GM19455 (cell line): ENCODE results near the gene UBE2Q2.
"Not testable (repeated sequence)": the region's sequence is repeated elsewhere in the genome, so short reads cannot be mapped to it uniquely, and the experiment has no call there.

ENCODE experiments used
- ATAC-seq: cut with Tn5 transposase; IDR thresholded peaks from one replicate; pipeline ENCODE4 v1.9.1; 2021; ENCODE audit not compliant: unreplicated experiment

Gene UBE2Q2

GRCh38 chr15:75823860-75824613, 19.2 kb upstream of the UBE2Q2 start:
- ATAC-seq, result no peak

DNA sequence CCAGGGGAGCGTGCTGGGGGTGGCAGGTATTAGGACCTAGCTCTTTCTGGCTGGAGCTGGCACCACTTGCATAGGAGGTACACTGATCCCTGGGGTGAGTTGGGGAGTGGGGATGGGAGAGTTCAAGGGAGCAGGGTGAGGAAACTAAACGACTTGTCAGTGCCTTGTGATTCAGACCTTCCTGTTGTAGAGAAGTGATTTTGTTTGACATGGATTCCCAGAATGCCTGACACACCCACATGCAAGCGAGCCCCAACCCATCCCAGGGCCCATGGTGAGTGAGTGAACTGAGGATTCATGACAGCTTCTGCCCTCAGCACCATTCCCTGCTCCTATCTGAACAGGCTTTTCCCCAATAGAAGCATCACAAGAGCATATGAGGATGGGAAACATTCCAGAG, 15.6 kb upstream of the UBE2Q2 start:
- ATAC-seq, result no peak

- ATAC-seq, result no peak
Measured at GRCh38 chr15:75828429-75828828, 14.8 kb upstream of the UBE2Q2 start.

DNA sequence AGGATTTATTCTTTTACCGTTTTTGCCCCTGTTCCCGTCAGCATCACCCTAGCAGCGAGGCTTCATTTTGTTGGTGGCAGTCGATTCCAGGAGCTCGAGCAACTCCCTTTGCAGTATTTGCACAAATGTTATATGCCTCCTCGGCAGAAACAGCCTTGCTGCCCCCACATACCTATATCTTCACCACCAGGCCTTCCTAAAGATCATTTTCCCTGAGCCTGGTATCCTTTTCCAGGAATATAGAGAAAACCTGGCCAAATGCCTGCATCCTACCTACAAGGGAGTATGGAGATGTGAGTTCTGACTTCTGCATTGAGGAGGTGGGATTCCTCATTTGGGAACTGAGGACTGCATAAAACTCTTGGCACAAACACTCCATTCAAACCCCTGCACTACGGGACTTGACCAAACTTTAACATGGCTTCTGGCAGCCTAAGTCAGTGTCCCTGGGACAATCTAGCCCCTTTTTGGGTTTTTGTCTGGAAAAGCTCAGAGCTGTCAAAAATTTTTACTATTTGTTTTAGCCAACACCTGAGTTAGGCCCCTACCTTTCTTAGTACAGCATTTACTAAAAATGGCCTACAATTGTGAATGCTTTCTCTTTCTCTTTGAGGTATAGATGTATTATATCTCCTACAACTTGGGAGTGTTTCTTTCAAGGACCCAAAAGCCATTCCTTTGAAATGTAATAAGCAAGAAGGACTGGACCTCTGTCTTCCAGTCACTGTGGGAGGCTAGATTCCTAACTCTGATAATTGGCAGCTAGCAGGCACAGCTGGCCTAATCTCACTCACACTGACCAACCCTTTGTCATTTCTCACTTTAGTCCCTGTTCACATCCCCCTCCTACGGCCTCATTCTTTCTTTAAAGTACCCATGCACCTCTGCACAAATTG, 12.1 kb upstream of the UBE2Q2 start:
- ATAC-seq, result no peak

- ATAC-seq, result no peak
Measured at GRCh38 chr15:75831806-75832102, 11.5 kb upstream of the UBE2Q2 start.

GRCh38 chr15:75832114-75832513, 11.1 kb upstream of the UBE2Q2 start:
- no peak for ATAC-seq

GRCh38 chr15:75834021-75834420, 9.2 kb upstream of the UBE2Q2 start:
- ATAC-seq, result no peak

DNA sequence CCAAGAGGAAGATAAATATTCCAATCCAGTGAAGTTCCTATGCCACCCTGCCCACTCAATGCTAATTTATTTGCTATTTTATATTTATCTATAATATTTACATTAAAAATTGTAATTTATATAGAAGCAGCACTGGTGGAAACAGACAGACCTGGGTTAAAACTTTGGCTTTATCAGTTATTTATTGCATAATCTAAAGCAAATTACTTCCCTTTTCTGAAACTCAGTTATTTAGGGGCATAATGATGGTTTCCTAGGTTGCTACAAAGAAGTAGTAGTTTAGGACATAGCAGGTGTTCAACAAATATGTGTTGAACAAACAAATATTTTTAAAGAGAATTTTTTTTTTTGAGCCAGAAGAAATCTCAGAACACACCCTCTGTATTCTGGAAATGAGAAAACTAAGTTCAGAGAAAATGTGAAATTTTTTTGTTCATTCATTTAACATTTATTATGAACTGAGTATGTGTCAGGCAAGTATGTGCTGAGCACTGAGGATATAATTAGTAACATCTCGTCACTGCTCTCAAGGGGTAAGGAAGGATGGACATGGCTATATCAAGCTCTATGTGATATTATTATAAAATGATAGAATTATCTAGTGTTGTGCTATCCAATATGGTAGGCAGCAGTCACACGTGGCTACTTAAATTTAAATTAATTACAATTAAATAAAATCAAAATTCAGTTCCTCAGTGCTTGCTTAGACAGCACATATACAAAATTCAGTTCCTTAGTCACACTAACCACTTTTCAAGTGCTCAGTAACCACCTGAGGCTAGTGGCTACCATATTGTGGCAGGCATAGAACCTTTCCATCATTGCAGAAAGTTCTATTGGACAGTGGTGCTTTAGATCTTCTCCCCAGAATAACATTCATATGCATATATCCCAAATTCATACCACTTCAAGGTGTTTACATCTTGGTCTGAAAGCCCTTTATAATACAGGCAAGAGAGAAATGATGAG, 7.0 kb upstream of the UBE2Q2 start:
- ATAC-seq, result no peak

- no peak for ATAC-seq
Measured at GRCh38 chr15:75836959-75837334, 6.3 kb upstream of the UBE2Q2 start.

GRCh38 chr15:75840659-75841058, 2.6 kb upstream of the UBE2Q2 start:
- no peak for ATAC-seq

GRCh38 chr15:75841626-75842025, 1.6 kb upstream of the UBE2Q2 start:
- no peak for ATAC-seq

GRCh38 chr15:75843678-75844581, 683 bp downstream of the UBE2Q2 start:
- peak; percentile 50 for ATAC-seq

DNA sequence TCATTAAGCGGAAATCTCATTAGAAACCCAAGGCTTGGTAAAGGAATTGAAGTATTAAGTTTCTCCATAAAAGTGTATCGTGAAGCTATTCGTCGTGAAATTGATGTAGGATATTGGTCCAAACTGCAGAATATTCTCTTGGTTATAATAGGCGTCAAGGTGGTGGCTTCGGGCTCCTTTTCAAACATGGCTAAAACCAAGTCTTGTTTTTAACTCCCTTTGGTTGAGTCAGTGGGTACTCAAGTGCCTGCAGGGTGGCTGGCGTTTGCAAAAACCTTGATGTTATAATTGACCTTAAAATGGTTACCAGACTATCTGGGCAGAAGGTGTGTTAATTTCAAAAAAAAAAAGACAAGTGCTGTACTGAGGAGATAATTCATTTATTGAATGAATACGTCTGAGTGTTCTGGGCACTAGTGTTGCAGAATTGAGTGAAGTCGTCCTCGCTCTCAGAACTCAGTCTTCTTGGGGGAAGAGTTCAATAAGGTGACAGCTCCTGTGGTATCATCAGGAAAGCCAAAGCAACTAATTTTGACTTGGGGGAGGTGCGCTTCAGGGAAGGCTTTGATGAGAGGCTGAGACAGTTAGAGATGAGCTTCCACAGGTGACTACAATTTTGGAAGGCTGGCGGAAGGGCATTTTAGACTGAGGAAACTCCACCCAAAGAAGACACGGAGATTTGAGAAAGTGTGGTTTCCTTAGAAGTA, 1.5 kb downstream of the UBE2Q2 start:
- ATAC-seq, result no peak

GRCh38 chr15:75849167-75849566, 5.9 kb downstream of the UBE2Q2 start:
- ATAC-seq, result no peak

- ATAC-seq, result no peak
Measured at GRCh38 chr15:75850708-75851107, 7.5 kb downstream of the UBE2Q2 start.

- not testable (repeated sequence) for ATAC-seq
Measured at GRCh38 chr15:75851566-75851965, 8.3 kb downstream of the UBE2Q2 start.

GRCh38 chr15:75857886-75858285, 14.6 kb downstream of the UBE2Q2 start:
- no peak for ATAC-seq

DNA sequence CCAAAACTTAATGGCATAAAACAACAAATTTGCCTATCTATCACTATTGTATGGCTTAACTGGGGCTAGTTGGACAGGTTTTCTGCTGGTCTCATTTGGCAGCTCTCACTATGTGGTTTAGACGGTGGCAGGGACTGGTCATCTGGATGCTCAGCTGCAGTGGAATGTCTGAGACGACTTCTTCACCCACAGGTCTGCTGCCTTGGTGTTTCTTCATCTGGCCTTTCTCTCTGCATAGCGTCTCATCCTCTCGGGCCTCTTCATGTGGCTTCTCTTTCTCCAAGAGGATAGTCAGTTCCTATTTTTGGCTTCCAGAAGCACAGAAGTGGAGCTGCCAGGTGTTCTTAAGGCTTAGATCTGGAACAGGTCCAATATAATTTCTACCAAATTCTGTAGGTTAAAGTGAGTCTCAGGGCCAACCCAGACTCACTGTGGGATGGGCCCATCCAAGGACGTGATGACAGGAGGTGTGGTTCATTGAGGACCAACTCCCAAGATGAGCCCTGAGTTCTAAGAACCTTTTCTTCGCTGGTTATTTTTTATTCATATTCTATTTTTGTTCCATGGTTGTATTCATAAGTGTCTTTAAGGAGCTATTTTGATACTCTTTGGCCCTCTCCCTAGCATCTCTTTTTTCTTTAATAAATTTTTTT, 18.6 kb downstream of the UBE2Q2 start:
- no peak for ATAC-seq

DNA sequence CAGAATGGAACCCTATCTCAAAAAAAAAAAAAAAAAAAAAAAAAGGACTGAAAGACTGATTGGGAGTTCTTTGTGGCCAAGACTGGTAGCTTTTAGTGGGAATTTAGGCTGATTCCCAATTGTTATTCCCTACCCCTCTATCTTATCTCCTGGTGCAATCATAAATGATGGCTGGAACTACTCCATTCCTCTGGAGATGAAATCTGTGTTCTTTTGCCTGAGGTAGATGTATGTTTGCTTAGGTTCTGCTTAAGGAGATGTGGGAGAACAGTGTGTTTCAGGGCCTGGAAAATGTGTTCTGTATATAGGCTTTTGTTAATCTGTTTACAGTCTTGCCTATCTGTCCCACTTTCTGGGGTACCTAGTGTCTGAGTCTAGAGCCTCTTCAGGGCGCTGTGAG, 19.5 kb downstream of the UBE2Q2 start:
- ATAC-seq, result no peak
